MM.1S (cell line): ENCODE results near the gene CD19.

Experiments used
- DNase-seq: peaks from one replicate; pipeline ENCODE4 v3.0.0-alpha.2; 2015
- H2AFZ ChIP-seq: fragments of 300-600 bp; sonication (generic); 2 replicates; pipeline ENCODE4 v1.6.0; 2016; ENCODE audit warnings: antibody characterized with exemption, low read length
- H3F3A ChIP-seq: fragments of 300-600 bp; sonication (generic); 2 replicates; pipeline ENCODE4 v1.6.1; 2016; ENCODE audit warnings: mild to moderate bottlenecking, antibody characterized with exemption, low read length, moderate library complexity, mixed read lengths; ENCODE audit not compliant: insufficient read depth
- H3K27ac ChIP-seq: fragments of 300-600 bp; sonication (generic); 2 replicates; pipeline ENCODE4 v1.5.1; 2016; ENCODE audit warnings: mild to moderate bottlenecking, low read length
- H3K27me3 ChIP-seq: fragments of 300-600 bp; sonication (generic); replicated peaks from 2 replicates; pipeline ENCODE4 v1.6.0; 2016; ENCODE audit warnings: low read length; ENCODE audit not compliant: insufficient read depth
- H3K36me3 ChIP-seq: fragments of 300-600 bp; sonication (generic); replicated peaks from 2 replicates; pipeline ENCODE4 v1.6.1; 2016; ENCODE audit warnings: mild to moderate bottlenecking, low read length, mixed read lengths; ENCODE audit not compliant: insufficient read depth
- H3K4me1 ChIP-seq: fragments of 300-600 bp; sonication (generic); 2 replicates; pipeline ENCODE4 v1.6.1; 2016; ENCODE audit warnings: low read length, mixed read lengths
- H3K4me2 ChIP-seq: fragments of 300-600 bp; sonication (generic); 2 replicates; pipeline ENCODE4 v1.6.0; 2016; ENCODE audit warnings: low read depth, low read length
- H3K4me3 ChIP-seq: fragments of 300-600 bp; sonication (generic); 2 replicates; pipeline ENCODE4 v1.5.1; 2016; ENCODE audit warnings: low read length, mixed read lengths
- H3K79me2 ChIP-seq: fragments of 300-600 bp; sonication (generic); 2 replicates; pipeline ENCODE4 v1.6.1; 2016; ENCODE audit warnings: mixed run types, low read length, mixed read lengths
- H3K9ac ChIP-seq: fragments of 300-600 bp; sonication (generic); 2 replicates; pipeline ENCODE4 v1.6.1; 2016; ENCODE audit warnings: low read length, mixed read lengths
- H3K9me2 ChIP-seq: fragments of 300-600 bp; sonication (generic); replicated peaks from 2 replicates; pipeline ENCODE4 v1.6.1; 2016; ENCODE audit warnings: mild to moderate bottlenecking, low read length, mixed read lengths; ENCODE audit not compliant: insufficient read depth
- H3K9me3 ChIP-seq: fragments of 300-600 bp; sonication (generic); replicated peaks from 2 replicates; pipeline ENCODE4 v1.6.1; 2016; ENCODE audit warnings: mild to moderate bottlenecking, low read length, mixed read lengths; ENCODE audit not compliant: insufficient read depth
- H4K20me1 ChIP-seq: fragments of 300-600 bp; sonication (generic); 2 replicates; pipeline ENCODE4 v1.6.1; 2016; ENCODE audit warnings: mild to moderate bottlenecking, low read length, moderate library complexity, mixed read lengths; ENCODE audit not compliant: insufficient read depth
- EZH2 ChIP-seq: fragments of 300-600 bp; sonication (generic); optimal IDR thresholded peaks from 2 replicates; pipeline ENCODE3; 2017; ENCODE audit warnings: low read depth, mild to moderate bottlenecking, antibody characterized with exemption, low read length, mixed read lengths
- EZH2phosphoT487 ChIP-seq: fragments of 300-600 bp; sonication (generic); IDR thresholded peaks from 2 replicates; pipeline ENCODE4 v1.6.1; 2018; ENCODE audit warnings: antibody characterized with exemption, low read length
- TF ChIP-seq, protein P1 (sequence below): fragments of 300-600 bp; sonication (generic); IDR thresholded peaks from 2 replicates; pipeline ENCODE4 v1.5.1; 2016; ENCODE audit warnings: antibody characterized with exemption, low read length, mixed read lengths

The CD19 gene

DNA sequence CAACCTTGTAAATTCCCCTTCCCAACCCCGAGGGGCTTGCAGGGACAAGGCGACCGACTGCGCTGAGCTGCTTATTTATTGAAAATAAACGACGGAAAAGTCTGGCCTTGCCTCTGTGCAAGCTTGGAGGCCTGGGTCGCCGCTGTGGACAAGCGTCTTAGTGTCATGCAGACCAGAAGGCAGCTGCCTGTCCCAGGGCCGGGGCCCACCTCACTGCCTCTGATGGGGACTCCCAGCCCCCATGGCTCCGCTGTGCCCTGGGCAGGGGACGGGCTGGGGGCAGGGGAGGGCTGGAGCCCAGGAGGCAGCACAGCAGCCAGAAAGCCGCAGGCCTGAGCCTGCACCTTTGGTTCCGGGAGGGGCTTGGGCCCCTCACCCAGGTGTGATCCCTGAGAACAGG is 27.4 kb upstream of the CD19 start:
- H4K20me1 ChIP-seq: no peaks in the 10 kb centered on the region
- H3K9ac ChIP-seq: no peak overlapping the region
- no peak overlapping the region for H3K4me2 ChIP-seq
- no peaks in the 10 kb centered on the region for H3K79me2 ChIP-seq
- H3F3A ChIP-seq: no peaks in the 10 kb centered on the region
- H3K9me3 ChIP-seq: no peaks in the 10 kb centered on the region
- no peaks in the 10 kb centered on the region for H3K4me1 ChIP-seq
- H3K27ac ChIP-seq: no peak overlapping the region
- DNase-seq: no peak
- H2AFZ ChIP-seq: no peak overlapping the region
- no peaks in the 10 kb centered on the region for H3K27me3 ChIP-seq
- TF ChIP-seq, protein P1, sequence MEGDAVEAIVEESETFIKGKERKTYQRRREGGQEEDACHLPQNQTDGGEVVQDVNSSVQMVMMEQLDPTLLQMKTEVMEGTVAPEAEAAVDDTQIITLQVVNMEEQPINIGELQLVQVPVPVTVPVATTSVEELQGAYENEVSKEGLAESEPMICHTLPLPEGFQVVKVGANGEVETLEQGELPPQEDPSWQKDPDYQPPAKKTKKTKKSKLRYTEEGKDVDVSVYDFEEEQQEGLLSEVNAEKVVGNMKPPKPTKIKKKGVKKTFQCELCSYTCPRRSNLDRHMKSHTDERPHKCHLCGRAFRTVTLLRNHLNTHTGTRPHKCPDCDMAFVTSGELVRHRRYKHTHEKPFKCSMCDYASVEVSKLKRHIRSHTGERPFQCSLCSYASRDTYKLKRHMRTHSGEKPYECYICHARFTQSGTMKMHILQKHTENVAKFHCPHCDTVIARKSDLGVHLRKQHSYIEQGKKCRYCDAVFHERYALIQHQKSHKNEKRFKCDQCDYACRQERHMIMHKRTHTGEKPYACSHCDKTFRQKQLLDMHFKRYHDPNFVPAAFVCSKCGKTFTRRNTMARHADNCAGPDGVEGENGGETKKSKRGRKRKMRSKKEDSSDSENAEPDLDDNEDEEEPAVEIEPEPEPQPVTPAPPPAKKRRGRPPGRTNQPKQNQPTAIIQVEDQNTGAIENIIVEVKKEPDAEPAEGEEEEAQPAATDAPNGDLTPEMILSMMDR: no peak
- no peak for TF ChIP-seq EZH2phosphoT487
- TF ChIP-seq EZH2: no peak
- no peaks in the 10 kb centered on the region for H3K9me2 ChIP-seq
- no peak overlapping the region for H3K4me3 ChIP-seq
- H3K36me3 ChIP-seq: no peaks in the 10 kb centered on the region

DNA sequence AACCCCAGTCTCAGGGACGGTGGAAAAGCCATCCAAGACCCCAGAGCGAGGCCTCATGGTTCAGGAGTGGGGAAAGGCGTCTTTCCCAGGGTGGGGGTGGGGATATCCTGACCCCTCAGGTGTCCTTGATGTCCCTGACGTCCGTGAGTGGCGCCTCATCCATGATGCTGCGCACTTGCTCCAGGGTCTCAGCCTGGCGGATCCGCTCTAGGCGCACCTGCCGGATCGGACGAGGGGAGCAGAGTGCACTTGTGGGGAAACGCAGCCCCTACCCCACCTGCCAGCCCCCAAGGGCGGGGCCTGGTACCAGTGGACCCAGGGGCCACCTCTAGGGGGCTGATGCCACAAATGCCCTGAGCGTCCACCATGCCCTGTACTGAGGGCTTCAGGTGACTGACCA is 26.9 kb upstream of the CD19 start:
- H3K4me2 ChIP-seq: no peak overlapping the region
- no peaks in the 10 kb centered on the region for H3K9me2 ChIP-seq
- no peaks in the 10 kb centered on the region for H4K20me1 ChIP-seq
- H3K79me2 ChIP-seq: no peaks in the 10 kb centered on the region
- TF ChIP-seq EZH2: no peak
- TF ChIP-seq EZH2phosphoT487: no peak
- TF ChIP-seq, protein P1: no peak
- no peak for DNase-seq
- H2AFZ ChIP-seq: no peak overlapping the region
- H3K27ac ChIP-seq: no peak overlapping the region
- H3K4me3 ChIP-seq: no peak overlapping the region
- H3K36me3 ChIP-seq: no peaks in the 10 kb centered on the region
- H3K9me3 ChIP-seq: no peaks in the 10 kb centered on the region
- H3F3A ChIP-seq: no peaks in the 10 kb centered on the region
- H3K27me3 ChIP-seq: no peaks in the 10 kb centered on the region
- no peaks in the 10 kb centered on the region for H3K4me1 ChIP-seq
- H3K9ac ChIP-seq: no peak overlapping the region

DNA sequence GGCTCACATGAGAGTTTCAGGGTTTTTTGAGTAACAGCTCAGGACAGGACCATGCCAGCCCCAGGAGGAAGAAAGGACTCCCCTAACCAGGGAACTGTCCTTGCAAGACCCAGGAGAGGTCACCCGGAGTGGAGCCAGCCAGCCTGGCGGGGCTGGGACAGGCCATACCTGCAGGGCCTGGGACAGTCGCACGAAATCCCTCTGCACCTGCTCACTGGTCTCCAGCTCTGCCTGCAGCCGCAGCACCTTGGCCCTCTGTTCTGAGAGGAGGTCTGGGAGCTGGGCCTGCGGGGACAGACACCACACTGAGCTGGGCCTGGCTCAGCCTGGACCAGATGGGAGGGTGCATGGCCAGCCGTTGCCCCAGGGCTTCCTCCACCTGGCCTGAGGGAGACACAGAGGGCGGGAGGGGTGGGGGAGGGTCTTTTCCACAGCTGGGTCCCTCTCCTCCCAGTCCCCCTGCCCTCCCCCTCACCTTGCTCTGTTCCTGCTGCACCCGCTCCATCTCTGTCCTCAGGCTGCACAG is 26.5 kb upstream of the CD19 start:
- TF ChIP-seq EZH2phosphoT487: no peak
- TF ChIP-seq, protein P1: no peak
- TF ChIP-seq EZH2: no peak
- Histone ChIP-seq H3K9me2 (no peaks in the 10 kb centered on the region), H3K9ac (no peak overlapping the region), H2AFZ (no peak overlapping the region), H3K27ac (no peak overlapping the region), H4K20me1 (no peaks in the 10 kb centered on the region), H3K79me2 (no peaks in the 10 kb centered on the region), H3K4me1 (no peaks in the 10 kb centered on the region), H3K4me2 (no peak overlapping the region), H3F3A (no peaks in the 10 kb centered on the region), H3K36me3 (no peaks in the 10 kb centered on the region), H3K27me3 (no peaks in the 10 kb centered on the region), H3K4me3 (no peak overlapping the region), H3K9me3 (no peaks in the 10 kb centered on the region)
- DNase-seq: no peak
